Fibroblast of lung (primary cell): ENCODE measurements around the gene CCDC34.

Source experiments
- EZH2 ChIP-seq: IDR thresholded peaks from 2 replicates; pipeline ENCODE4 v1.5.1; 2012; ENCODE audit warnings: low read length, control low read depth, mild to moderate bottlenecking; ENCODE audit errors: missing control alignments
- TF ChIP-seq, protein P1 (sequence below), 2 donors: IDR thresholded peaks in 1 of 2; conservative IDR thresholded peaks in 1 of 2; 1 replicate in 1 of 2; 2 replicates in 1 of 2; pipeline ENCODE4 v1.5.1; 2011 to 2012; ENCODE audit warnings: low read length in 2 of 2, control low read depth in 1 of 2, inconsistent platforms in 1 of 2, low read depth in 1 of 2, mild to moderate bottlenecking in 1 of 2

GRCh38 chr11:27349919-27350318 is 13.1 kb downstream of the CCDC34 start:
- TF ChIP-seq, protein P1, sequence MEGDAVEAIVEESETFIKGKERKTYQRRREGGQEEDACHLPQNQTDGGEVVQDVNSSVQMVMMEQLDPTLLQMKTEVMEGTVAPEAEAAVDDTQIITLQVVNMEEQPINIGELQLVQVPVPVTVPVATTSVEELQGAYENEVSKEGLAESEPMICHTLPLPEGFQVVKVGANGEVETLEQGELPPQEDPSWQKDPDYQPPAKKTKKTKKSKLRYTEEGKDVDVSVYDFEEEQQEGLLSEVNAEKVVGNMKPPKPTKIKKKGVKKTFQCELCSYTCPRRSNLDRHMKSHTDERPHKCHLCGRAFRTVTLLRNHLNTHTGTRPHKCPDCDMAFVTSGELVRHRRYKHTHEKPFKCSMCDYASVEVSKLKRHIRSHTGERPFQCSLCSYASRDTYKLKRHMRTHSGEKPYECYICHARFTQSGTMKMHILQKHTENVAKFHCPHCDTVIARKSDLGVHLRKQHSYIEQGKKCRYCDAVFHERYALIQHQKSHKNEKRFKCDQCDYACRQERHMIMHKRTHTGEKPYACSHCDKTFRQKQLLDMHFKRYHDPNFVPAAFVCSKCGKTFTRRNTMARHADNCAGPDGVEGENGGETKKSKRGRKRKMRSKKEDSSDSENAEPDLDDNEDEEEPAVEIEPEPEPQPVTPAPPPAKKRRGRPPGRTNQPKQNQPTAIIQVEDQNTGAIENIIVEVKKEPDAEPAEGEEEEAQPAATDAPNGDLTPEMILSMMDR (conservative IDR thresholded peaks at IDR 0.05 in 1 of 2, IDR thresholded peaks at IDR 0.05 in 1 of 2; ENCODE audit: low read depth in 1 of 2, low read length in 2 of 2), result no peak
- no peak for TF ChIP-seq EZH2
